Measurements from ENCODE around the gene ZFPM1.

ZFPM1 gene

GRCh38 chr16:88435437-88436355, 17.4 kb upstream of the ZFPM1 start:
- DNase-seq: no peak

GRCh38 chr16:88436796-88437195, 16.3 kb upstream of the ZFPM1 start:
- DNase-seq: no peak

GRCh38 chr16:88437367-88437964, 15.6 kb upstream of the ZFPM1 start:
- DNase-seq: peak; percentile 52

GRCh38 chr16:88438084-88438870, 14.8 kb upstream of the ZFPM1 start:
- no peak for DNase-seq

GRCh38 chr16:88439016-88439415, 14.1 kb upstream of the ZFPM1 start:
- DNase-seq: no peak

- DNase-seq: no peak
These were observed 13.4 kb upstream of the ZFPM1 start for GRCh38 chr16:88439706-88440105.

- no peak for DNase-seq
These were observed 13.0 kb upstream of the ZFPM1 start for GRCh38 chr16:88440111-88440510.

GRCh38 chr16:88440686-88441405, 12.2 kb upstream of the ZFPM1 start:
- DNase-seq: no peak

GRCh38 chr16:88441460-88441859, 11.6 kb upstream of the ZFPM1 start:
- DNase-seq: no peak

- DNase-seq: no peak
These were observed 10.7 kb upstream of the ZFPM1 start for GRCh38 chr16:88442383-88442726.

GRCh38 chr16:88442727-88443576, 10.1 kb upstream of the ZFPM1 start:
- DNase-seq: peak; percentile 83

- DNase-seq: no peak
These were observed 8.1 kb upstream of the ZFPM1 start for GRCh38 chr16:88444826-88445582.

GRCh38 chr16:88445583-88445960, 7.5 kb upstream of the ZFPM1 start:
- DNase-seq: no peak

- DNase-seq: no peak
These were observed 7.0 kb upstream of the ZFPM1 start for GRCh38 chr16:88446061-88446460.

- no peak for DNase-seq
These were observed 6.3 kb upstream of the ZFPM1 start for GRCh38 chr16:88446736-88447135.

GRCh38 chr16:88447881-88448280, 5.2 kb upstream of the ZFPM1 start:
- no peak for DNase-seq

GRCh38 chr16:88448461-88449266, 4.4 kb upstream of the ZFPM1 start:
- DNase-seq: no peak

GRCh38 chr16:88449267-88449561, 3.9 kb upstream of the ZFPM1 start:
- DNase-seq: no peak

GRCh38 chr16:88451586-88452481, 1.2 kb upstream of the ZFPM1 start:
- no peak for DNase-seq
